H9 (cell line): ENCODE results near the gene CDKN2C. TPM values are rescaled to one million over a fixed set of nuclear protein-coding genes. Genes with fewer than 3 reads are reported as not detected.
"Not testable (repeated sequence)": the region's sequence is repeated elsewhere in the genome, so short reads cannot be mapped to it uniquely, and the experiment has no call there.

Source experiments
- DNase-seq: peaks from one replicate; pipeline ENCODE4 v3.0.0-alpha.2; 2017
- H2AFZ ChIP-seq: one replicate; pipeline ENCODE4 v1.6.1; 2013; ENCODE audit warnings: mild to moderate bottlenecking, low read length, control low read depth, moderate library complexity
- H2AK5ac ChIP-seq: 2 replicates; pipeline ENCODE4 v1.6.1; 2013; ENCODE audit warnings: low read length, control low read depth, mixed read lengths; ENCODE audit not compliant: insufficient read length
- H2BK120ac ChIP-seq: one replicate; pipeline ENCODE4 v1.6.1; 2013; ENCODE audit warnings: low read depth, mild to moderate bottlenecking, low read length, control low read depth, inconsistent platforms; ENCODE audit not compliant: poor library complexity, severe bottlenecking
- H2BK12ac ChIP-seq: 2 replicates; pipeline ENCODE4 v1.6.1; 2013; ENCODE audit warnings: low read length, control low read depth, mixed read lengths, low read depth; ENCODE audit not compliant: insufficient read length
- H2BK15ac ChIP-seq: 2 replicates; pipeline ENCODE4 v1.6.1; 2013; ENCODE audit warnings: low read depth, low read length, control low read depth
- H2BK20ac ChIP-seq: one replicate; pipeline ENCODE4 v1.6.1; 2013; ENCODE audit warnings: low read depth, mild to moderate bottlenecking, low read length, control low read depth, inconsistent platforms; ENCODE audit not compliant: poor library complexity, severe bottlenecking
- H2BK5ac ChIP-seq: 2 replicates; pipeline ENCODE4 v1.6.1; 2013; ENCODE audit warnings: low read length, control low read depth, mixed read lengths; ENCODE audit not compliant: insufficient read length
- H3K14ac ChIP-seq: 2 replicates; pipeline ENCODE4 v1.6.1; 2013; ENCODE audit warnings: low read length, control low read depth; ENCODE audit not compliant: insufficient read depth
- H3K18ac ChIP-seq: 2 replicates; pipeline ENCODE4 v1.6.1; 2013; ENCODE audit warnings: low read depth, mild to moderate bottlenecking, mixed read lengths, low read length, control low read depth; ENCODE audit not compliant: insufficient read length
- H3K23ac ChIP-seq: 2 replicates; pipeline ENCODE4 v1.6.1; 2013; ENCODE audit warnings: low read length, control low read depth, mixed read lengths, low read depth; ENCODE audit not compliant: insufficient read length
- H3K23me2 ChIP-seq: 2 replicates; pipeline ENCODE4 v1.6.1; 2013; ENCODE audit warnings: low read depth, mild to moderate bottlenecking, mixed read lengths, low read length, control low read depth; ENCODE audit not compliant: insufficient read length, poor library complexity, severe bottlenecking
- H3K27ac ChIP-seq: 2 replicates; pipeline ENCODE4 v1.5.1; 2013; ENCODE audit warnings: low read length, control low read depth, mixed read lengths, low read depth; ENCODE audit not compliant: insufficient read length
- H3K27me3 ChIP-seq: 2 replicates; pipeline ENCODE4 v1.6.1; 2013; ENCODE audit warnings: low read length, control low read depth, inconsistent platforms; ENCODE audit not compliant: insufficient read depth
- H3K4ac ChIP-seq: 2 replicates; pipeline ENCODE4 v1.6.1; 2013; ENCODE audit warnings: low read depth, mild to moderate bottlenecking, control low read depth, inconsistent platforms, low read length, moderate library complexity
- H3K4me1 ChIP-seq: 2 replicates; pipeline ENCODE4 v1.6.1; 2013; ENCODE audit warnings: low read length, control low read depth, inconsistent platforms; ENCODE audit not compliant: insufficient read depth
- H3K4me2 ChIP-seq: 2 replicates; pipeline ENCODE4 v1.6.1; 2013; ENCODE audit warnings: low read length, control low read depth, mixed read lengths; ENCODE audit not compliant: insufficient read length, insufficient read depth
- H3K56ac ChIP-seq: 2 replicates; pipeline ENCODE4 v1.6.1; 2013; ENCODE audit warnings: low read depth, mild to moderate bottlenecking, mixed read lengths, low read length, control low read depth; ENCODE audit not compliant: insufficient read length
- H3K79me1 ChIP-seq: 2 replicates; pipeline ENCODE4 v1.6.1; 2013; ENCODE audit warnings: low read depth, mild to moderate bottlenecking, moderate library complexity, low read length, control low read depth, inconsistent platforms; ENCODE audit not compliant: insufficient read depth, poor library complexity, severe bottlenecking
- H3K79me2 ChIP-seq: 2 replicates; pipeline ENCODE4 v1.6.1; 2013; ENCODE audit warnings: low read length, control low read depth, inconsistent platforms; ENCODE audit not compliant: insufficient read depth
- H3K9ac ChIP-seq: 2 replicates; pipeline ENCODE4 v1.6.1; 2013; ENCODE audit warnings: low read length, control low read depth, mixed read lengths; ENCODE audit not compliant: insufficient read length; ENCODE audit errors: extremely low read depth
- H3K9me3 ChIP-seq: one replicate; pipeline ENCODE4 v1.6.1; 2013; ENCODE audit warnings: low read depth, low read length, inconsistent platforms; ENCODE audit not compliant: control insufficient read depth
- H3T11ph ChIP-seq: one replicate; pipeline ENCODE4 v1.6.1; 2013; ENCODE audit warnings: mild to moderate bottlenecking, low read length, control low read depth, inconsistent platforms
- H4K20me1 ChIP-seq: one replicate; pipeline ENCODE4 v1.6.1; 2013; ENCODE audit not compliant: control insufficient read depth, insufficient read length, insufficient read depth
- H4K5ac ChIP-seq: 2 replicates; pipeline ENCODE4 v1.6.1; 2013; ENCODE audit warnings: low read depth, mild to moderate bottlenecking, mixed read lengths, low read length, control low read depth; ENCODE audit not compliant: insufficient read length
- H4K8ac ChIP-seq: replicated peaks from 2 replicates; pipeline ENCODE4 v1.6.1; 2013; ENCODE audit warnings: low read length, control low read depth, mixed read lengths, low read depth; ENCODE audit not compliant: insufficient read length
- H4K91ac ChIP-seq: 2 replicates; pipeline ENCODE4 v1.6.1; 2013; ENCODE audit warnings: low read depth, mild to moderate bottlenecking, moderate library complexity, mixed read lengths, low read length, control low read depth; ENCODE audit not compliant: insufficient read length
- H3K27ac Mint-ChIP-seq, 3 experiments: 2 replicates in 2 of 3; 3 replicates in 1 of 3; pipeline ENCODE4 v1.8.0; 2020 to 2021; ENCODE audit warnings: mixed read lengths in 3 of 3, mild to moderate bottlenecking in 1 of 3, moderate library complexity in 1 of 3
- H3K27me3 Mint-ChIP-seq: 2 replicates; pipeline ENCODE4 v1.8.0; 2021; ENCODE audit warnings: low read depth, mild to moderate bottlenecking, moderate library complexity, mixed read lengths
- H3K36me3 Mint-ChIP-seq, 3 experiments: 2 replicates in 2 of 3; 3 replicates in 1 of 3; pipeline ENCODE4 v1.8.0; 2020 to 2021; ENCODE audit warnings: low read depth in 3 of 3, mixed read lengths in 3 of 3; ENCODE audit not compliant: insufficient read depth in 1 of 3
- H3K4me1 Mint-ChIP-seq, 2 experiments: 2 replicates each; pipeline ENCODE4 v1.8.0; 2020; ENCODE audit warnings: mixed read lengths in 2 of 2
- H3K4me3 Mint-ChIP-seq, 2 experiments: 2 replicates in 1 of 2; 3 replicates in 1 of 2; pipeline ENCODE4 v1.8.0; 2020 to 2021; ENCODE audit warnings: mild to moderate bottlenecking in 2 of 2, mixed read lengths in 2 of 2, moderate library complexity in 1 of 2
- H3K9me3 Mint-ChIP-seq, 2 experiments: 2 replicates in 1 of 2; 3 replicates in 1 of 2; pipeline ENCODE4 v1.8.0; 2020; ENCODE audit warnings: mild to moderate bottlenecking in 2 of 2, mixed read lengths in 2 of 2, moderate library complexity in 1 of 2
- CTCF ChIP-seq: fragments of 200-600 bp; sonication (generic); conservative IDR thresholded peaks from 3 replicates; pipeline ENCODE4 v1.8.0; 2021; ENCODE audit warnings: antibody characterized with exemption, mild to moderate bottlenecking
- WGBS: extraction: QIAGEN DNeasy Blood & Tissue Kit; methylation state at CpG from one replicate; pipeline ENCODE4 v1.1.7; 2013; ENCODE audit warnings: missing lambda C conversion rate, low lambda C conversion rate, mixed read lengths; ENCODE audit not compliant: insufficient read length; ENCODE audit errors: extremely low coverage; 5-methylcytosine and 5-hydroxymethylcytosine counted together
- total RNA-seq: library from RNA; stranded (reverse); gene quantifications from 2 replicates; pipeline ENCODE4 v1.2.1, GENCODE V29; 2021

The CDKN2C gene
- total RNA-seq, 1 experiment from 2014 or later: not detected

- H4K5ac ChIP-seq: no peak overlapping the region
- no peak overlapping the region for H4K8ac ChIP-seq
- H3K9me3 ChIP-seq: no peaks in the 10 kb centered on the region
- no peak overlapping the region for H3T11ph ChIP-seq
- H3K56ac ChIP-seq: no peak overlapping the region
- no peak overlapping the region for H3K18ac ChIP-seq
- Mint-ChIP-seq H3K9me3 (no peaks in the 10 kb centered on the region), H3K27me3 (peaks cover 10% of the 10 kb centered on the region), H3K36me3 (no peaks in the 10 kb centered on the region), H3K4me3 (no peak overlapping the region), H3K27ac (no peak overlapping the region), H3K4me1 (no peaks in the 10 kb centered on the region)
- DNase-seq: no peak
- no peak overlapping the region for H2BK120ac ChIP-seq
- H2AFZ ChIP-seq: no peak overlapping the region
- H2AK5ac ChIP-seq: no peak overlapping the region
- no peak for TF ChIP-seq CTCF
- H2BK12ac ChIP-seq: no peak overlapping the region
- H3K27ac ChIP-seq: no peak overlapping the region
- no peak overlapping the region for H3K4me2 ChIP-seq
- no peak overlapping the region for H2BK5ac ChIP-seq
- H3K23me2 ChIP-seq: no peaks in the 10 kb centered on the region
- H4K20me1 ChIP-seq: no peaks in the 10 kb centered on the region
- H3K23ac ChIP-seq: no peak overlapping the region
- H3K79me1 ChIP-seq: no peaks in the 10 kb centered on the region
- H3K4ac ChIP-seq: no peak overlapping the region
- no peak overlapping the region for H2BK15ac ChIP-seq
- H3K79me2 ChIP-seq: no peaks in the 10 kb centered on the region
- no peak overlapping the region for H3K9ac ChIP-seq
- H4K91ac ChIP-seq: no peak overlapping the region
- no peak overlapping the region for H3K14ac ChIP-seq
- no peak overlapping the region for H2BK20ac ChIP-seq
- no peaks in the 10 kb centered on the region for H3K4me1 ChIP-seq
- H3K27me3 ChIP-seq: no peaks in the 10 kb centered on the region
- no CpG with 5 or more reads among the region's 3 CpGs for WGBS
These were observed 26.0 kb downstream of the CDKN2C start for GRCh38 chr1:50996083-50996482.

- not testable (repeated sequence) for H4K5ac ChIP-seq, H4K91ac ChIP-seq, H3K23ac ChIP-seq, H3K79me1 ChIP-seq, H3T11ph ChIP-seq, H3K4ac ChIP-seq, H2BK12ac ChIP-seq, H3K56ac ChIP-seq, H2BK20ac ChIP-seq, H2BK120ac ChIP-seq, H3K4me3 Mint-ChIP-seq, H3K4me2 ChIP-seq, H3K18ac ChIP-seq, H3K27ac ChIP-seq, H2AK5ac ChIP-seq, H3K23me2 ChIP-seq, DNase-seq, H3K27ac Mint-ChIP-seq, H3K14ac ChIP-seq, H3K79me2 ChIP-seq, H3K9me3 ChIP-seq, H3K27me3 ChIP-seq, H3K4me1 ChIP-seq, H2BK5ac ChIP-seq, H3K36me3 Mint-ChIP-seq, H2AFZ ChIP-seq, H4K20me1 ChIP-seq, H3K4me1 Mint-ChIP-seq, H4K8ac ChIP-seq, H3K9me3 Mint-ChIP-seq, H2BK15ac ChIP-seq, H3K9ac ChIP-seq, H3K27me3 Mint-ChIP-seq
- no CpG with 5 or more reads among the region's 1 CpG for WGBS
These were observed 29.3 kb downstream of the CDKN2C start for GRCh38 chr1:50999375-50999774.
